Measurements from ENCODE around the gene C10orf95. TPM values are rescaled to one million over a fixed set of nuclear protein-coding genes. Genes with fewer than 3 reads are reported as not detected.

C10orf95 gene
- polyA plus RNA-seq, 1 donor = 0.30 TPM

GRCh38 chr10:102400598-102401341 lies 50.6 kb downstream of the C10orf95 start:
- DNase-seq = no peak

DNA sequence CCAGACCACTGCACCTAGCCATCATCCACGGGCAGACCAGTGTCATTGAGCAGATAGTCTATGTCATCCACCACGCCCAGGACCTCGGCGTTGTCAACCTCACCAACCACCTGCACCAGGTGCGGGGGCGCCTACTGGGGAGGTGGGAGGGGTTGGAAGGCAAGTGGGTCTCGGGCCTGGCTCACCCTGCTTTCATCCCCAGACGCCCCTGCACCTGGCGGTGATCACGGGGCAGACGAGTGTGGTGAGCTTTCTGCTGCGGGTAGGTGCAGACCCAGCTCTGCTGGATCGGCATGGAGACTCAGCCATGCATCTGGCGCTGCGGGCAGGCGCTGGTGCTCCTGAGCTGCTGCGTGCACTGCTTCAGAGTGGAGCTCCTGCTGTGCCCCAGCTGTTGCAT lies 51.3 kb downstream of the C10orf95 start:
- DNase-seq = no peak

Other genes with a start within 250 kb of the C10orf95 start
- 0.94 TPM for gene ELOVL3, start 225.2 kb downstream of the C10orf95 start, polyA plus RNA-seq (ENCODE audit: insufficient read length)
- 25.3 TPM for gene PITX3, start 210.0 kb downstream of the C10orf95 start, polyA plus RNA-seq (ENCODE audit: insufficient read length)
- gene GBF1, start 206.0 kb downstream of the C10orf95 start, polyA plus RNA-seq (ENCODE audit: insufficient read length) = 56.2 TPM
- gene NFKB2, start 55.8 kb downstream of the C10orf95 start, polyA plus RNA-seq (ENCODE audit: insufficient read length) = 18.7 TPM
- 4.9 TPM for gene PSD, start 32.8 kb downstream of the C10orf95 start, polyA plus RNA-seq (ENCODE audit: insufficient read length)
- 6.9 TPM for gene FBXL15, start 30.7 kb downstream of the C10orf95 start, polyA plus RNA-seq (ENCODE audit: insufficient read length)
- gene CUEDC2, start 19.0 kb downstream of the C10orf95 start, polyA plus RNA-seq (ENCODE audit: insufficient read length) = 55.8 TPM
- 81.0 TPM for gene ACTR1A, start 51.2 kb upstream of the C10orf95 start, polyA plus RNA-seq (ENCODE audit: insufficient read length)
- gene SUFU, start 52.4 kb upstream of the C10orf95 start, polyA plus RNA-seq (ENCODE audit: insufficient read length) = 16.4 TPM
- 97.5 TPM for gene TRIM8, start 192.9 kb upstream of the C10orf95 start, polyA plus RNA-seq (ENCODE audit: insufficient read length)